Stimulated activated CD4-positive, alpha-beta T cell treated with anti-CD3 and anti-CD28 coated beads, Interleukin-12 subunit alpha, Interleukin-12 subunit beta, amount 100 ng/mL, for 48 hours (primary cell): ENCODE results near the gene AP3M1.

Experiments
- DNase-seq, 3 donors: peaks; one replicate each; pipeline ENCODE4 v3.0.0-alpha.2; 2020; ENCODE audit warnings: low read depth in 2 of 3, low spot score in 1 of 3

AP3M1 gene

DNA sequence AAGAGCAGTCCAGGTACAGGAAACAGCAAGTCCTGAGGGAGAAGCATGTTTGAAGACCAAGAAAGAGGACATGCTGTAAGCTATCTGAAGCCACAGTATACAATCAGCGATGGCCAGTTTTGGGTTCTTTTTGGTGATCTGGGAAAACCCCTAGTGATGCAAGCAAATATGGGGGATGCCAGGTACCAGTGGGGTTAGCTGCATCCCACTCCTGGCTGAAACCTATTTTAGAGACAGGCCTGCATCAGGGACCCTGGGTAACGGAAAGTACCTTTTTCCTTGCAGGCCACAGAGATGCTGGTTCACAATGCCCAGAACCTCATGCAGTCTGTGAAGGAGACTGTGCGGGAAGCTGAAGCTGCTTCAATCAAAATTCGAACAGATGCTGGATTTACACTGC is 32.9 kb downstream of the AP3M1 start:
- no peak for DNase-seq

GRCh38 chr10:74114041-74114448 is 36.6 kb downstream of the AP3M1 start:
- DNase-seq, result no peak

GRCh38 chr10:74113546-74113945 is 37.1 kb downstream of the AP3M1 start:
- no peak for DNase-seq

GRCh38 chr10:74111799-74112198 is 38.8 kb downstream of the AP3M1 start:
- no peak for DNase-seq

DNA sequence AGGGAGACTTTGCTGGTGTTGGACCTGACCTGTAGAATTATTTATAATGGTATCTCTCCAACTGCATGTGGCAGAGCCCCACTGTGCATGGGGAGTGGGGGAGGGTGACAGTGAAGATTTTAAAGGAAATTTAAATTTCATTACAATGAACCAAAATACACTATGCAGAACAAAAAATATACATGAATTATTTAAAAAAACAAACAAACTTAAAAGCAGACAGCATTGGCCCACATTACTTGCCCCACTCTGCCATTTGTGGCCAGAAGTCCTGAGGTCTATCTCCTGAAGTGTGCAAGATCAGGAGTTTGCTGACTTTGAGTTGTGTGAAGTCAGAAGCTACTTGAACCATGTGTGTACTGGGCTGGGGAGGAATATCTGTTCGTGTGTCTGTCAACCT is 40.5 kb downstream of the AP3M1 start:
- DNase-seq, result no peak

- DNase-seq, result no peak
Observed at GRCh38 chr10:74109452-74109851, 41.2 kb downstream of the AP3M1 start.

- no peak for DNase-seq
Observed at GRCh38 chr10:74107391-74107790, 43.2 kb downstream of the AP3M1 start.

DNA sequence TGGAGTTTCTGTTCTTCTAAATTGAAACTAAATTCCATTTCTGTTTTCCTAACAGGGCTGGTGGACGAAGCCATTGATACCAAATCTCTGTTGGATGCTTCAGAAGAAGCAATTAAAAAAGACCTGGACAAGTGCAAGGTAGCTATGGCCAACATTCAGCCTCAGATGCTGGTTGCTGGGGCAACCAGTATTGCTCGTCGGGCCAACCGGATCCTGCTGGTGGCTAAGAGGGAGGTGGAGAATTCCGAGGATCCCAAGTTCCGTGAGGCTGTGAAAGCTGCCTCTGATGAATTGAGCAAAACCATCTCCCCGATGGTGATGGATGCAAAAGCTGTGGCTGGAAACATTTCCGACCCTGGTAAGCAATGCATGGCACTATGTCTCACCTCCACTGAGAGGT is 45.6 kb downstream of the AP3M1 start:
- no peak for DNase-seq

DNA sequence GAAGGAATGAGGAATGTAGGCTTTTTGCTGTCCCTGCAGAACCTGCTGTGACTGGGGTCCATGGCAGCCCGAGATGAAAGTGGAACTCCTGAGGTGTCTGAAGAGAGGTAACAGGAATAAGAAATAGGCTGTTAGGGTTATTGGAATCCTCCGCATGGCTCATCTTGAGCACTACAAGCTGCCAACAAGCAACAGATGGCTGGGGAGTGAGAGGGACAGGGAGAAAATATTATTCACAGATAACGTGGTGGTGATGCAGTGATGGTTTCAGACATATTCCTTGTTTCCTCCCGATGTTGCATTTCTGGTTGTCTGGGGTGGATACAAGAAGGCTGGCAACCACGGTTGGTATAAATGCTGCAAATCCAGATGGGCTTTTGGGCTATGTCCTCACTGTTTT is 46.1 kb downstream of the AP3M1 start:
- no peak for DNase-seq

GRCh38 chr10:74103560-74104258 is 46.9 kb downstream of the AP3M1 start:
- DNase-seq, result no peak

DNA sequence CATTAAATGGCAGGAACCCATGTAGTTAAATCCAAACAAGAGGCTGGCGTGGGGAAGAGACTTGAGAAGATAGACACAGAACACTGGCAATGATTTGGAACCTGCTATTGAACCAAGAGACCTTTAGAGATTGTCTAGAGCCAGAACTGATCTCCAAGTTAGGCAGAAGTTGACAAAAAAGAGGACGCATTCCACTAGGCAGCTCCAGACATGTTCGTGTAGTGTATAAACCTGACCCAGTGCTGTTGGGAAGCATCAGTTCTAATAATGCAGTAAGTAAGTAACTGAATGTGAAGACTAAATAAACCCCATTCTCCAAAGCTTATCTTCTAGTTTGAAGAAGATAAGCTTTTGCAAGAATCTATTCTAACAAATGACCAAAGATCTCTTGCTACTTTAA is 50.8 kb downstream of the AP3M1 start:
- DNase-seq, result no peak

DNA sequence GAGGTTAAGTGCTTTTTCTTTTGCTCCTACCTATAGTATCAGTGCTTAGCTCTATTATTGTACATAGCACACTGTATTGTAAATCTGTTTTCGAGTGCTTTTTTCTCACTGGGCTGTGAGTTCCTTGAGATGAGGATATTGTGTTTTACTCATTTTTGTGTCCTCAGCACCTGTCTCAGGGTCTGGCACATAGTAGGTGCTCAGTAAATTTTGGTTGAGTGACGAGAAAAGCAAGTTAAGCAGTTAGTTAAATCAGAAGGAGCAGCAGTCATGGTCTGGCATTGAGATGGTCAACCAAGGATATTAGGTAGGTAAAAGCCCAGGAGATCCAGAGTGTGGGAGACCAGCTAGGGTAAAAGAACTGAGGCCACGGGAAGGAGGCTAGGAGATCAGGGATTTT is 51.2 kb downstream of the AP3M1 start:
- no peak for DNase-seq

- DNase-seq, result no peak
Observed at GRCh38 chr10:74097776-74098175, 52.9 kb downstream of the AP3M1 start.

- no peak for DNase-seq
Observed at GRCh38 chr10:74096777-74097176, 53.9 kb downstream of the AP3M1 start.

DNA sequence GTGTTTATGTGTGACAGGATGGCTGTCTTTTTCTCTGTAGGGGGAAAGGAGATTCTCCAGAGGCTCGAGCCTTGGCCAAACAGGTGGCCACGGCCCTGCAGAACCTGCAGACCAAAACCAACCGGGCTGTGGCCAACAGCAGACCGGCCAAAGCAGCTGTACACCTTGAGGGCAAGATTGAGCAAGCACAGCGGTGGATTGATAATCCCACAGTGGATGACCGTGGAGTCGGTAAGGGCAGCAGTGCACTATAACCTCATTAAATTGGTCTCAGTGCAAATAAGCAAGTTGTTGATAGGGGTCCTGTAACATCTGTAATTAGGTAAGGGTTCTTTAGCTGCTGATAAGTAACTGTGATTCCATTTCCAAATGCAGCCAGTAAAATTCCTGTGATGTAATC is 56.4 kb downstream of the AP3M1 start:
- DNase-seq, result no peak

GRCh38 chr10:74093530-74094164 is 57.0 kb downstream of the AP3M1 start:
- no peak for DNase-seq

DNA sequence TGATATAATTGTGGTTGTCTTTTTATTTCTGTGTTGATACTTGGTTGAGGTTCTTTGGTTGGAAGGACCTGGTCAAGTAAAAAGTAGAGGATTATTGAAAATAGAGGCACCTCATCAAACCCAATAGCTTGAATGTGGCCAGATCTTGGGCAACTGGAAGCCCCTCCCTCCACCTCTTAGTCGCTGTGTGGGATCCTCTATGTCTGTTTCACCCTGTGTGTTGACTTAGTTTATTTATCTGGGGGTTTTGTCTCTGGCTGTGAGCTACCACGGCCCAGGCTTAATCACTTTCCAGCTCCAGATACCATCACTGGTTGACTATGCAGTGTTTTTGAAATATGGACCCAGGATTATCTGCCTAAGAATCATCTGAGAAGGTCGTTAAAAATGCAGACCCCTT is 58.3 kb downstream of the AP3M1 start:
- no peak for DNase-seq

DNA sequence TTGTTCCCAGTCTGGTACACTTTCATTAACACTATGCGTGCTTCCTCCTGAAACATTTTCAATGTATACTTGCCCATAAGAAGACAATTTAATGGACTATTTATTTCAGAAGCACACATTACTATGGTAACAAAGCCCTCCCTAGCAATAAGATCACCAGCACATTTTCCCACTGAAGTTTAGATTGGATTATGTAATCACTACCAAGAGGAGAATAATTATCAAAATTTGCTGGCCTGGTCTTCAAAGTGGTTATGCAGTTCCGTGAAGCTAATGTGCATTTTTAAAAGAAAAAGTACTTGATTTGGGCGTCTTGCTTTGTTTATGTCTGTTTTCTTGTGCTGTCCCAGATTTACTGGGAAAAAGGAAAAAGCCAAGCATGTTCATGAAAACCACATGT is 61.9 kb downstream of the AP3M1 start:
- DNase-seq, result no peak

- DNase-seq, result no peak
Observed at GRCh38 chr10:74086317-74086716, 64.3 kb downstream of the AP3M1 start.

- no peak for DNase-seq
Observed at GRCh38 chr10:74084955-74085354, 65.7 kb downstream of the AP3M1 start.

DNA sequence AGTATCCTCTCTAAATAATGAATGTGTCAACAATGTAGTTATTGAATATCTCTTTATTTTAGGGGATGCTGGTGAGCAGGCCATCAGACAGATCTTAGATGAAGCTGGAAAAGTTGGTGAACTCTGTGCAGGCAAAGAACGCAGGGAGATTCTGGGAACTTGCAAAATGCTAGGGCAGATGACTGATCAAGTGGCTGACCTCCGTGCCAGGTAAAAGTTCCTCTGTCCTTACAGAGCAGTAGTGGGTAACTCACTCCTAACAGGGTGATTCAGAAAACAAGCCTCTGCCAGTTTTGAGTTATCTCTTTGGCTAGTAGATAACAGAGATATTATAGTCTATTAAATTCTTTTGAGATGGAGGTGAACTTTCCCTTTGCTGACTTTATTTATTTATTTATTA is 67.3 kb downstream of the AP3M1 start:
- DNase-seq, result no peak

GRCh38 chr10:74081941-74082718 is 68.5 kb downstream of the AP3M1 start:
- DNase-seq, result no peak
